Measurements from ENCODE around the gene SCFD1.

SCFD1 gene

GRCh38 chr14:30759172-30760125 lies 137.3 kb downstream of the SCFD1 start:
- DNase-seq: no peak

GRCh38 chr14:30763891-30764290 lies 141.8 kb downstream of the SCFD1 start:
- no peak for DNase-seq

- no peak for DNase-seq
These were observed 145.5 kb downstream of the SCFD1 start for GRCh38 chr14:30767624-30768023.

- DNase-seq: no peak
These were observed 146.7 kb downstream of the SCFD1 start for GRCh38 chr14:30768791-30769190.

- DNase-seq: no peak
These were observed 148.3 kb downstream of the SCFD1 start for GRCh38 chr14:30770376-30770775.

- DNase-seq: no peak
These were observed 149.5 kb downstream of the SCFD1 start for GRCh38 chr14:30771595-30771994.

GRCh38 chr14:30779210-30779609 lies 157.1 kb downstream of the SCFD1 start:
- DNase-seq: no peak

Data from NCI-H2171 treated with DMSO at 0.1 percent for 48 hours (cell line).